Cardiac muscle cell (in vitro differentiated cells and primary cell): ENCODE measurements around the gene ZCCHC12. TPM values are rescaled to one million over a fixed set of nuclear protein-coding genes. Genes with fewer than 3 reads are reported as not detected.
A peak's percentile ranks its signal among the peaks of the same experiment; 100 is the strongest.

Source experiments
- DNase-seq, 2 donors: peaks; one replicate each; pipeline versions ENCODE4 v3.0.0 to v3.0.0-alpha.2; 2010 to 2017; ENCODE audit warnings: low read depth in 1 of 2, low spot score in 1 of 2
- H3K27ac ChIP-seq: fragments of 200-600 bp; sonication (generic); 2 replicates; pipeline ENCODE4 v1.5.1; 2016
- H3K27me3 ChIP-seq: fragments of 200-600 bp; sonication (generic); 2 replicates; pipeline ENCODE4 v1.6.0; 2016; ENCODE audit warnings: control low read depth
- H3K36me3 ChIP-seq: fragments of 200-600 bp; sonication (generic); 2 replicates; pipeline ENCODE4 v1.5.1; 2016; ENCODE audit warnings: control low read depth
- H3K4me1 ChIP-seq: fragments of 200-600 bp; sonication (generic); 2 replicates; pipeline ENCODE4 v1.8.1; 2017; ENCODE audit warnings: low read depth, mild to moderate bottlenecking, mixed run types
- H3K4me3 ChIP-seq: fragments of 200-600 bp; sonication (generic); 2 replicates; pipeline ENCODE4 v1.5.1; 2016; ENCODE audit warnings: mild to moderate bottlenecking
- H3K9me3 ChIP-seq: fragments of 200-600 bp; sonication (generic); 2 replicates; pipeline ENCODE4 v1.5.1; 2017; ENCODE audit warnings: low read depth, mild to moderate bottlenecking, control low read depth
- polyA plus RNA-seq: library from polyadenylated mRNA; unstranded; fragments of >200 nt; fragmentation: Nextera tagmentation; extraction: Ambion mirVana; gene quantifications from 2 replicates; pipeline ENCODE4 v1.2.1, GENCODE V29; 2016
- total RNA-seq: library from RNA; depleted of rRNA; stranded (reverse); fragments of >200 nt; gene quantifications from 2 replicates; pipeline ENCODE4 v1.2.3, GENCODE V29; 2016
- TF ChIP-seq, protein P1 (sequence below): IDR thresholded peaks from 2 replicates; pipeline ENCODE4 v1.5.1; 2012; ENCODE audit warnings: low read depth, mild to moderate bottlenecking, low read length

Gene ZCCHC12
- total and polyA plus RNA-seq, 2 experiments from 2014 or later, result 1.1 to 2.5 TPM

DNA sequence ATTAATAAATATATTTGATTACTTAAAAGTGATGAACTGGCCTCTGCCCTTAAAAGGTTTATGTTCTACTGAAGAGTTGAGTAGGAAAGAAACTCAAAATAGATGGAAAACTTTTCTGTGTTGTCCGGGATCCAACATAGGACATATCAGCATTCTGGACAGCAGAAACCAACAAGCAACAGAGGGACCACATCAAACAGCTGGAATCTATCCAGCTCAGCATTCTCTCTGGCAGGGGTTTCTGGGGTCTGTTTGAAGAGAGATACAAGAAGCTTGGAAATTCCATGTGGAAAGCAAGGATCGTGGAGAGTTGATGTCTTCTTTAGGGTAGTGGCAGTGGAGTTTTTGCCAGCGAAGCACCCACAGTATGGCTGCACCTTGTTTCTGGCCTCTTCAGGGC lies 43.6 kb downstream of the ZCCHC12 start:
- TF ChIP-seq, protein P1, sequence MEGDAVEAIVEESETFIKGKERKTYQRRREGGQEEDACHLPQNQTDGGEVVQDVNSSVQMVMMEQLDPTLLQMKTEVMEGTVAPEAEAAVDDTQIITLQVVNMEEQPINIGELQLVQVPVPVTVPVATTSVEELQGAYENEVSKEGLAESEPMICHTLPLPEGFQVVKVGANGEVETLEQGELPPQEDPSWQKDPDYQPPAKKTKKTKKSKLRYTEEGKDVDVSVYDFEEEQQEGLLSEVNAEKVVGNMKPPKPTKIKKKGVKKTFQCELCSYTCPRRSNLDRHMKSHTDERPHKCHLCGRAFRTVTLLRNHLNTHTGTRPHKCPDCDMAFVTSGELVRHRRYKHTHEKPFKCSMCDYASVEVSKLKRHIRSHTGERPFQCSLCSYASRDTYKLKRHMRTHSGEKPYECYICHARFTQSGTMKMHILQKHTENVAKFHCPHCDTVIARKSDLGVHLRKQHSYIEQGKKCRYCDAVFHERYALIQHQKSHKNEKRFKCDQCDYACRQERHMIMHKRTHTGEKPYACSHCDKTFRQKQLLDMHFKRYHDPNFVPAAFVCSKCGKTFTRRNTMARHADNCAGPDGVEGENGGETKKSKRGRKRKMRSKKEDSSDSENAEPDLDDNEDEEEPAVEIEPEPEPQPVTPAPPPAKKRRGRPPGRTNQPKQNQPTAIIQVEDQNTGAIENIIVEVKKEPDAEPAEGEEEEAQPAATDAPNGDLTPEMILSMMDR, result no peak
- DNase-seq, result no peak
- no peak overlapping the region for H3K27ac ChIP-seq
- H3K27me3 ChIP-seq, result no peaks in the 10 kb centered on the region
- H3K9me3 ChIP-seq, result peaks cover 2% of the 10 kb centered on the region
- H3K4me3 ChIP-seq, result no peak overlapping the region
- H3K36me3 ChIP-seq, result no peaks in the 10 kb centered on the region
- no peaks in the 10 kb centered on the region for H3K4me1 ChIP-seq

DNA sequence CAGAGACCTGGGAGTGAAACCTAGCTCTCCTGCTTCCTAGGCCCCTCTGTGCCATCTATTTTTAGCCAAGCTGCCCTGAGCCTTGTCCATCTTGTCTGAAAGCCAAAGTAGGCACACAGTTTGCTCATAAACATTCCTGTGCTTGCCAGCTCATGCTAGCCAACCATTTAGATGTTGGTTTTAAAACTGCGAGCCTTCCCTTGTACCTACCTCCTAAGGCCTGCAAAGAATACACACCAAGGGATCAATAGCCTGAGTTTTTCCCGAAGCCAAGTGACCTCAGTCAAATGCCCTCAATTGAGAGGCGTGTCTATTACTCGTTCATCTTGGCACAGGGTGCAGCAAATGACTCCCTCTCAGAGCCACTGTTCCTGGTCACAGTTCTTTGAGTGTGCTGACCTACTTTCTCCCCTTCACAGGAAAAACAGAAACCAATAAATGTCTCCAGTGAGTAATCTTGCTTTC lies 48.5 kb downstream of the ZCCHC12 start:
- no peaks in the 10 kb centered on the region for H3K4me1 ChIP-seq
- no peaks in the 10 kb centered on the region for H3K27me3 ChIP-seq
- peaks cover 2% of the 10 kb centered on the region for H3K9me3 ChIP-seq
- no peak overlapping the region for H3K27ac ChIP-seq
- TF ChIP-seq, protein P1, result no peak
- H3K4me3 ChIP-seq, result no peak overlapping the region
- no peaks in the 10 kb centered on the region for H3K36me3 ChIP-seq
- DNase-seq, result peak in 1 of 2 donors; percentile 18

Other genes with a start within 250 kb of the ZCCHC12 start
- 17.8 and 19.2 TPM in 2 replicates for gene IL13RA1, start 96.2 kb upstream of the ZCCHC12 start, total RNA-seq
- 21.5 and 23.6 TPM in 2 replicates for gene IL13RA1, start 96.2 kb upstream of the ZCCHC12 start, polyA plus RNA-seq
- gene LONRF3, start 150.8 kb downstream of the ZCCHC12 start, total RNA-seq, result 0.09 and 0.18 TPM in 2 replicates
- gene LONRF3, start 150.8 kb downstream of the ZCCHC12 start, polyA plus RNA-seq, result 0.09 TPM in 1 of 2 replicates, not detected in the other
- not detected in 2 replicates for gene CT47C1, start 249.2 kb downstream of the ZCCHC12 start, total RNA-seq
- not detected in 2 replicates for gene CT47C1, start 249.2 kb downstream of the ZCCHC12 start, polyA plus RNA-seq